ENCODE results near the gene STN1. TPM values are rescaled to one million over a fixed set of nuclear protein-coding genes. Genes with fewer than 3 reads are reported as not detected.

The STN1 gene
- total RNA-seq, 2 donors from 2014 or later, result 15.5 to 42.7 TPM

GRCh38 chr10:103838862-103839518, 79.0 kb downstream of the STN1 start:
- H3K27ac ChIP-seq, result no peak overlapping the region
- 70% methylated on average over 13 of the region's 13 CpGs for WGBS
- no peak for DNase-seq (ENCODE audit: low spot score)

DNA sequence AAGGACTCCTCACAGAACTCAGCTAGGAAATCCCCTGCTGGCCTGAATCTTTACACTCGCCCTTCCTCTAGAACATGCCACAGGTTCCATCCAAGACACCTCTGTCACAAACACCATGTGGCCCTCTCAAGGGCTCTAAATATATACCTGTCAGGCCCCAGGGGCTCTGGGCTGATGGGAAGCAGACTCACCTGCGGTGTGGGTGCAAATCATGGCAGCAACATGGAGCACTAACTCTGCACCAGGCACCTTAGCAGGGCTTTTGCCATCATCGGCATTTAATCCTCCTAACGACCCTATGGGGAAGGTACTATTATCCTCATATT, 80.0 kb downstream of the STN1 start:
- no peak for DNase-seq (ENCODE audit: low spot score)
- Histone ChIP-seq H3K27ac (no peak overlapping the region), H3K4me1 (replicated peaks) (no peaks in the 10 kb centered on the region), H3K27me3 (replicated peaks; ENCODE audit: insufficient read depth) (no peaks in the 10 kb centered on the region), H3K36me3 (no peaks in the 10 kb centered on the region), H3K9me3 (no peaks in the 10 kb centered on the region), H3K4me3 (no peak overlapping the region)
- intact Hi-C loops (cut with DNase I), result no loop called here
- TF ChIP-seq POLR2AphosphoS5 (IDR thresholded peaks at IDR 0.05) (no peak), CTCF (IDR thresholded peaks at IDR 0.05) (no peak), POLR2A (IDR thresholded peaks at IDR 0.05) (no peak)
- 82% methylated on average over 4 of the region's 4 CpGs for WGBS

More at GRCh38 chr10:103838862-103839518, 79.0 kb downstream of the STN1 start:
- TF ChIP-seq CTCF (IDR thresholded peaks at IDR 0.05) (no peak), POLR2AphosphoS5 (IDR thresholded peaks at IDR 0.05) (no peak), POLR2A (IDR thresholded peaks at IDR 0.05) (no peak)
- intact Hi-C loops (cut with DNase I), result no loop called here
- H3K36me3 ChIP-seq, result no peaks in the 10 kb centered on the region
- no peaks in the 10 kb centered on the region for H3K4me1 ChIP-seq (replicated peaks)
- H3K27me3 ChIP-seq (replicated peaks; ENCODE audit: insufficient read depth), result no peaks in the 10 kb centered on the region
- H3K4me3 ChIP-seq, result no peak overlapping the region
- H3K9me3 ChIP-seq, result no peaks in the 10 kb centered on the region

DNA sequence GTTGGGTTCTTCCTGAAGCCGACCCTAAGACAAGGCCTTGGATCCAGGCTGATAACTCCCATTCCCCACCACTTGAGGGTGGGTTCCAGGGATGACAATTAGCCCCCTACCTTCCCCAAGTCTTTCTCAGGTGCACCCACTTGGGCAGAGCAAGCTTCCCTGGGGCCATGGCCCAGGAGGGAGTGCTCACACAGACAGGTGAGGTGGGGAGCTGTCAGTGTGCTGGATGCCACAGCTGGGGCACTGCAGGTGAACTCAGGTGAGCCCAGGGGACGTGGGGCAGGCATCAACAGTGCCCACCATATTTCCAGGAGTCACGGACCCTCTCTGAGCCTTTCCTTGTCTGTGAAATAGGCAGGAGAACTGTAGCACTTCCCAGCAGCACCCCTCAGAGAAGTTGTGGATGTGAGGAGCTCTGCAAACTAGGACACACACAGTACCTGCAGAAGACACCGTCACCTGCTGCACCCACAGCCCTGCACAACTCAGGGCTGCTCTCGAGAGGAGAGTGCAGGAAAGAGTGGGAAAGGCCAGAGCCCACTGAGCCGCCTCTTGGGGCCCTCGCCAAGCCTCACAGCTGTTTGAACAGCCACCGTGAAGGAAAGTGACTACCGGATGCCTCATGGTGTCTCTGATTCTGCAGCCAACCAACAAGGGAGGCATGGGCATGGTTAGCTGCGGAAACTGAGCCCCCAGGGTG, 80.5 kb downstream of the STN1 start:
- Histone ChIP-seq H3K9me3 (no peaks in the 10 kb centered on the region), H3K36me3 (no peaks in the 10 kb centered on the region), H3K27me3 (replicated peaks; ENCODE audit: insufficient read depth) (no peaks in the 10 kb centered on the region), H3K4me1 (replicated peaks) (no peaks in the 10 kb centered on the region), H3K4me3 (no peak overlapping the region), H3K27ac (no peak overlapping the region)
- 68% methylated on average over 10 of the region's 10 CpGs for WGBS
- no peak for TF ChIP-seq POLR2AphosphoS5 (IDR thresholded peaks at IDR 0.05)
- no peak for TF ChIP-seq CTCF (IDR thresholded peaks at IDR 0.05)
- no peak for TF ChIP-seq POLR2A (IDR thresholded peaks at IDR 0.05)
- DNase-seq (ENCODE audit: low spot score), result no peak
- intact Hi-C loops (cut with DNase I), result no loop called here

DNA sequence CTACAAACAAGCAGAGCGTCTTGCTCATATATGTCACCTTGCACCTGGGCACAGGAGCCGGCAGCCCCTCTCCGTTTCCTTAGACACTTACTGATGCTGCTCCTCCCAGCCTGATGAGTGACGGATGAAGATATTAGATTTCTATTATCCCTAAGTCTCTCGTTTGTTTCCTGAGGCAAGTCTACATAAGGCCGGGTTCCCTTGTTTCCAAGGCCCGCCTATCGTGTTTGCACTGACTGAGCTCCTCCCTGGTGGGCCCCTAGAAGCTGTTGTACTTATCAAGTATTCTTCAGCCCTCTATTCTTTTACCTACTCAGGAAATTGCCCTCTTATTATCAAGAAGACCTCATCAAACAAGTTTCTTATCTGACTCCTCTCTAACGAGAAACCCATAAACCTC, 81.1 kb downstream of the STN1 start:
- intact Hi-C loops (cut with DNase I), result no loop called here
- no peak for DNase-seq (ENCODE audit: low spot score)
- TF ChIP-seq CTCF (IDR thresholded peaks at IDR 0.05), result no peak
- TF ChIP-seq POLR2AphosphoS5 (IDR thresholded peaks at IDR 0.05), result no peak
- TF ChIP-seq POLR2A (IDR thresholded peaks at IDR 0.05), result no peak
- Histone ChIP-seq H3K27me3 (replicated peaks; ENCODE audit: insufficient read depth) (no peaks in the 10 kb centered on the region), H3K4me1 (replicated peaks) (no peaks in the 10 kb centered on the region), H3K9me3 (no peaks in the 10 kb centered on the region), H3K36me3 (no peaks in the 10 kb centered on the region), H3K4me3 (no peak overlapping the region), H3K27ac (no peak overlapping the region)
- 30% methylated on average over 9 of the region's 9 CpGs for WGBS

DNA sequence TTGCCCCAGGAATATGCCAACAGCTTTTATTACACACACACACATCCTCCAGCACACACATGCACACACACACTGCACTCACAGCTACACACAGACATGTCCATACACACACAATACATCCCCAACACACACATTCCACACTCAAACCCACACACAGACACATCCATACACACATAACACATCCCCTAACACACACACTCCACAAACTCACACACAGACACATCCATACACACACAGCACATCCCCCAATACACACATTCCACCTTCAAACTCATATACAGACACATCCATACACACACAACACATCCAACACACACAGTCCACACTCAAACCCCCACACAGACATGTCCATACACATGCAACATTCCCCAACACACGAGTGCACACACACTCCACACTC, 81.7 kb downstream of the STN1 start:
- no peaks in the 10 kb centered on the region for H3K4me1 ChIP-seq (replicated peaks)
- DNase-seq (ENCODE audit: low spot score), result no peak

More for the DNA sequence above, 81.7 kb downstream of the STN1 start:
- WGBS, result 62% methylated on average over 1 of the region's 1 CpG
- Histone ChIP-seq H3K9me3 (no peaks in the 10 kb centered on the region), H3K4me3 (no peak overlapping the region), H3K36me3 (no peaks in the 10 kb centered on the region), H3K27ac (no peak overlapping the region), H3K27me3 (replicated peaks; ENCODE audit: insufficient read depth) (no peaks in the 10 kb centered on the region)
- intact Hi-C loops (cut with DNase I), result no loop called here
- no peak for TF ChIP-seq POLR2AphosphoS5 (IDR thresholded peaks at IDR 0.05)
- TF ChIP-seq POLR2A (IDR thresholded peaks at IDR 0.05), result no peak
- no peak for TF ChIP-seq CTCF (IDR thresholded peaks at IDR 0.05)
